K562 (cell line): ENCODE data around the gene CD109. TPM values are rescaled to one million over a fixed set of nuclear protein-coding genes. Genes with fewer than 3 reads are reported as not detected.

Source experiments
- ATAC-seq: fragments of 200-7000 bp; cut with Tn5 transposase; 3 replicates; pipeline ENCODE4 v1.9.1; 2020; ENCODE audit warnings: moderate library complexity
- BruUV-seq: library from RNA; stranded (reverse); fragments of 400-500 nt; replicated peaks from 2 replicates; lab custom pipeline; 2021; lab: Mats Ljungman, UMichigan
- CTCF ChIA-PET: fragments of 300-600 bp; formaldehyde crosslinking; extraction: SDS; loops from one replicate; lab custom pipeline; 2021; ENCODE audit warnings: low intra/inter-chr PET ratio; lab: Yijun Ruan, JAX
- POLR2A ChIA-PET: fragments of 300-600, 350-650 bp; sonication (Branson Sonifier 250); formaldehyde crosslinking; extraction: SDS; loops from one replicate; lab custom pipeline; 2021; ENCODE audit warnings: antibody characterized with exemption, inconsistent platforms; lab: Yijun Ruan, JAX
- DNase-seq, 4 experiments: peaks; one replicate each; pipeline versions ENCODE4 v3.0.0 to v3.0.0-alpha.2; 2011 to 2018; ENCODE audit warnings: low spot score in 3 of 4, mixed read lengths in 3 of 4; ENCODE audit errors: extremely low read depth in 1 of 4
- FAIRE-seq: peaks from 2 replicates; lab custom pipeline; 2011; peaks lifted over from hg19 to GRCh38; lab: Jason Lieb, UNC
- H2AFZ ChIP-seq: 2 replicates; pipeline ENCODE4 v1.6.0; 2011; ENCODE audit warnings: low read depth, low read length, control low read depth, inconsistent platforms
- H3K27ac ChIP-seq: fragments of 200-600 bp; 3 replicates; pipeline ENCODE4 v1.8.0; 2011; ENCODE audit warnings: low read depth, mild to moderate bottlenecking, control low read depth, inconsistent platforms, low read length, moderate library complexity, mixed read lengths; ENCODE audit errors: extremely low read depth
- H3K27me3 ChIP-seq, 2 experiments: fragments of 300-600 bp in 1 of 2; 2 replicates in 1 of 2; 3 replicates in 1 of 2; pipeline versions ENCODE4 v1.6.0 to v1.8.0; 2011; ENCODE audit warnings: inconsistent platforms in 2 of 2, low read length in 2 of 2, mild to moderate bottlenecking in 1 of 2, mixed read lengths in 1 of 2, moderate library complexity in 1 of 2; ENCODE audit not compliant: control insufficient read depth in 2 of 2, insufficient read depth in 2 of 2
- H3K36me3 ChIP-seq: fragments of 300-600 bp; 3 replicates; pipeline ENCODE4 v1.8.0; 2011; ENCODE audit warnings: mild to moderate bottlenecking, low read length, inconsistent platforms; ENCODE audit not compliant: control insufficient read depth, insufficient read depth
- H3K4me1 ChIP-seq, 2 experiments: fragments of 200-600 bp in 1 of 2; replicated peaks in 1 of 2; 2 replicates in 1 of 2; 3 replicates in 1 of 2; pipeline versions ENCODE4 v1.5.1 to v1.8.0; 2011; ENCODE audit warnings: inconsistent platforms in 2 of 2, low read length in 2 of 2, mild to moderate bottlenecking in 1 of 2, mixed read lengths in 1 of 2, moderate library complexity in 1 of 2; ENCODE audit not compliant: control insufficient read depth in 2 of 2, insufficient read depth in 2 of 2
- H3K4me2 ChIP-seq: 2 replicates; pipeline ENCODE4 v1.6.1; 2011; ENCODE audit warnings: low read length, control low read depth, inconsistent platforms, mixed read lengths; ENCODE audit not compliant: insufficient read depth
- H3K4me3 ChIP-seq: fragments of 200-600 bp; sonication (generic), shearing (Covaris generic); 2 replicates; pipeline ENCODE4 v1.5.1; 2016; ENCODE audit warnings: control low read depth, inconsistent platforms
- H3K79me2 ChIP-seq: fragments of 200-600 bp; 3 replicates; pipeline ENCODE4 v1.8.0; 2011; ENCODE audit warnings: low read length, inconsistent platforms; ENCODE audit not compliant: control insufficient read depth, insufficient read depth
- H3K9ac ChIP-seq, 2 experiments: 2 replicates each; pipeline versions ENCODE4 v1.6.0 to v1.6.1; 2011; ENCODE audit warnings: low read depth in 2 of 2, low read length in 2 of 2, control low read depth in 1 of 2, inconsistent platforms in 1 of 2, mild to moderate bottlenecking in 1 of 2, mixed read lengths in 1 of 2; ENCODE audit not compliant: insufficient read depth in 1 of 2
- H3K9me1 ChIP-seq: one replicate; pipeline ENCODE4 v1.6.0; 2011; ENCODE audit warnings: inconsistent platforms, mild to moderate bottlenecking, low read length, moderate library complexity; ENCODE audit not compliant: control insufficient read depth, insufficient read depth
- H3K9me3 ChIP-seq: replicated peaks from 2 replicates; pipeline ENCODE4 v1.5.1; 2011; ENCODE audit warnings: low read depth, low read length, inconsistent platforms; ENCODE audit not compliant: control insufficient read depth, insufficient read depth
- H4K20me1 ChIP-seq: replicated peaks from 2 replicates; pipeline ENCODE4 v1.6.1; 2011; ENCODE audit warnings: low read length, inconsistent platforms, mixed read lengths; ENCODE audit not compliant: control insufficient read depth, insufficient read depth
- CBFB ChIP-seq: sonication (generic); formaldehyde crosslinking; IDR thresholded peaks from 2 replicates; pipeline ENCODE4 v1.4.0; 2020; ENCODE audit warnings: mild to moderate bottlenecking, missing genetic modification reagents
- CLOCK ChIP-seq: fragments of 250-450 bp; sonication (Bioruptor Pico); IDR thresholded peaks from 2 replicates; pipeline ENCODE4 v1.4.0; 2020; ENCODE audit warnings: mild to moderate bottlenecking, moderate library complexity, borderline replicate concordance
- HOXB6 ChIP-seq: fragments of 250-450 bp; sonication (Bioruptor Pico); IDR thresholded peaks from 2 replicates; pipeline ENCODE4 v1.5.1; 2022; ENCODE audit warnings: mild to moderate bottlenecking, borderline replicate concordance
- ILK ChIP-seq: fragments of 450-650 bp; IDR thresholded peaks from 2 replicates; pipeline ENCODE4 v1.6.1; 2016; ENCODE audit warnings: missing genetic modification characterization, low read depth, mild to moderate bottlenecking, missing compliant biosample characterization, moderate library complexity, borderline replicate concordance
- IRF2 ChIP-seq: sonication (generic); formaldehyde crosslinking; IDR thresholded peaks from 2 replicates; pipeline ENCODE4 v1.8.1; 2022; ENCODE audit warnings: mild to moderate bottlenecking, missing genetic modification reagents
- SAFB2 ChIP-seq: fragments of 200-400 bp; formaldehyde crosslinking; IDR thresholded peaks from 2 replicates; pipeline ENCODE4 v1.6.1; 2018; ENCODE audit warnings: borderline replicate concordance, low read length, low read depth, moderate library complexity; ENCODE audit not compliant: severe bottlenecking
- VEZF1 ChIP-seq: fragments of 200-800 bp; sonication (Bioruptor generic); IDR thresholded peaks from 2 replicates; pipeline ENCODE4 v1.6.1; 2017; ENCODE audit warnings: missing genetic modification characterization, missing compliant biosample characterization
- ZBTB11 ChIP-seq, 3 experiments: fragments of 200-800 bp in 1 of 3; fragments of 250-450 bp in 1 of 3; fragments of 450-650 bp in 1 of 3; sonication (Bioruptor Pico) in 1 of 3; sonication (Bioruptor generic) in 1 of 3; formaldehyde crosslinking in 1 of 3; IDR thresholded peaks; 2 replicates each; pipeline versions ENCODE4 v1.6.1 to v1.8.0; 2016 to 2022; ENCODE audit warnings: mild to moderate bottlenecking in 2 of 3, missing genetic modification characterization in 2 of 3, missing compliant biosample characterization in 1 of 3, moderate library complexity in 1 of 3
- ZNF354B ChIP-seq: fragments of 250-450 bp; sonication (Bioruptor Pico); IDR thresholded peaks from 2 replicates; pipeline ENCODE4 v1.4.0; 2020
- ZNF644 ChIP-seq: fragments of 200-800 bp; sonication (Bioruptor generic); IDR thresholded peaks from 2 replicates; pipeline ENCODE4 v1.6.1; 2016; ENCODE audit warnings: low read depth, missing genetic modification characterization, missing compliant biosample characterization
- WGBS: fragments of 100-300 bp; shearing (Covaris generic); methylation state at CpG from one replicate; pipeline ENCODE4 v1.1.6; 2016; ENCODE audit warnings: low coverage, mixed read lengths; ENCODE audit not compliant: insufficient coverage; ENCODE audit errors: missing lambda C conversion rate; 5-methylcytosine and 5-hydroxymethylcytosine counted together
- in situ Hi-C: fragments of 300-500 bp; cut with MboI; formaldehyde crosslinking; loops from 4 replicates; pipeline ENCODE4 v1.15.0; 2018; ENCODE audit warnings: inconsistent platforms, mixed read lengths
- intact Hi-C: fragments of 100-400 bp; cut with micrococcal nuclease; formaldehyde crosslinking; loops from 2 replicates; pipeline ENCODE4 v1.14.2; 2022
- polyA plus RNA-seq, 8 experiments: library from polyadenylated mRNA; depleted of rRNA in 4 of 8; stranded (reverse) in 5 of 8; unstranded in 3 of 8; fragments of >200 nt; fragmentation: Nextera tagmentation in 2 of 8; fragmentation: Illumina TruSeq in 1 of 8; extraction: Ambion mirVana in 2 of 8; extraction: Trizol in 1 of 8; gene quantifications; 2 replicates each; pipeline versions ENCODE4 v1.2.1 to v1.2.3, GENCODE V29; 2011 to 2014; ENCODE audit warnings: inconsistent platforms in 1 of 8, missing spikeins in 1 of 8
- total RNA-seq, 7 experiments: library from RNA; depleted of rRNA in 6 of 7; stranded (reverse); fragments of >200 nt in 6 of 7; fragmentation: Illumina TruSeq in 2 of 7; extraction: Trizol in 2 of 7; gene quantifications; 2 replicates each; pipeline versions ENCODE4 v1.2.1 to v1.2.3, GENCODE V29; 2011 to 2021; ENCODE audit warnings: low replicate concordance in 1 of 7

Gene CD109
- total and polyA plus RNA-seq, 9 of the 15 experiments (the other 6 are each of a cell fraction or from before 2014, with no cell fraction given): under 0.01 to 0.22 (median 0.11) TPM

GRCh38 chr6:73817253-73817652, 121.2 kb downstream of the CD109 start:
- Histone ChIP-seq H3K4me1 (no peaks in the 10 kb centered on the region), H3K9me3 (no peaks in the 10 kb centered on the region), H3K36me3 (no peaks in the 10 kb centered on the region), H3K27ac (no peak overlapping the region), H3K4me2 (no peak overlapping the region), H3K27me3 (no peaks in the 10 kb centered on the region), H3K79me2 (no peaks in the 10 kb centered on the region), H4K20me1 (no peaks in the 10 kb centered on the region), H3K9me1 (no peaks in the 10 kb centered on the region), H3K9ac (no peak overlapping the region), H2AFZ (no peak overlapping the region), H3K4me3 (no peak overlapping the region)
- DNase-seq (no peak), FAIRE-seq (no peak), ATAC-seq (no peak)
- ChIA-PET CTCF (no interaction called here), POLR2A (no interaction called here)
- 0% methylated on average over 1 of the region's 1 CpG for WGBS
- BruUV-seq: no TSS peak
- intact Hi-C loops: no loop called here
- in situ Hi-C loops: no loop called here
- TF ChIP-seq ZBTB11 (CRISPR knock-in tag; IDR thresholded peaks at IDR 0.05) (no peak), SAFB2 (no peak), CBFB (CRISPR knock-in tag) (no peak), ILK (no peak), CLOCK (CRISPR knock-in tag) (no peak), VEZF1 (no peak), ZNF354B (no peak), ZNF644 (no peak), IRF2 (CRISPR knock-in tag) (no peak), HOXB6 (CRISPR knock-in tag) (no peak)
